ENCODE data around the gene ELMO1.

Gene ELMO1

GRCh38 chr7:37415629-37416028 lies 33.0 kb downstream of the ELMO1 start:
- H3K9me3 ChIP-seq (ENCODE audit: insufficient read depth, low read depth, low read length), result no peaks in the 10 kb centered on the region

GRCh38 chr7:37414352-37414983 lies 34.2 kb downstream of the ELMO1 start:
- H3K4me3 ChIP-seq (ENCODE audit: low read length), result no peak overlapping the region
- no peak overlapping the region for H3K27ac ChIP-seq (ENCODE audit: low read length)
- H3K27me3 ChIP-seq (ENCODE audit: insufficient read depth, low read length), result no peaks in the 10 kb centered on the region
- no peaks in the 10 kb centered on the region for H3K36me3 ChIP-seq (ENCODE audit: insufficient read depth, low read depth, low read length)
- H3K9ac ChIP-seq (ENCODE audit: low read depth, low read length), result no peak overlapping the region
- H3K4me1 ChIP-seq (ENCODE audit: insufficient read depth, low read length), result peaks cover 17% of the 10 kb centered on the region
- H3K9me3 ChIP-seq (ENCODE audit: insufficient read depth, low read depth, low read length), result no peaks in the 10 kb centered on the region

More at GRCh38 chr7:37415629-37416028, 33.0 kb downstream of the ELMO1 start:
- peaks cover 12% of the 10 kb centered on the region for H3K4me1 ChIP-seq (ENCODE audit: insufficient read depth, low read length)
- no peak overlapping the region for H3K9ac ChIP-seq (ENCODE audit: low read depth, low read length)
- H3K27me3 ChIP-seq (ENCODE audit: insufficient read depth, low read length), result no peaks in the 10 kb centered on the region
- no peaks in the 10 kb centered on the region for H3K36me3 ChIP-seq (ENCODE audit: insufficient read depth, low read depth, low read length)
- H3K27ac ChIP-seq (ENCODE audit: low read length), result no peak overlapping the region
- H3K4me3 ChIP-seq (ENCODE audit: low read length), result no peak overlapping the region

GRCh38 chr7:37411444-37412034 lies 37.1 kb downstream of the ELMO1 start:
- Histone ChIP-seq H3K27ac (ENCODE audit: low read length) (no peak overlapping the region), H3K9me3 (ENCODE audit: insufficient read depth, low read depth, low read length) (no peaks in the 10 kb centered on the region), H3K27me3 (ENCODE audit: insufficient read depth, low read length) (no peaks in the 10 kb centered on the region), H3K4me3 (ENCODE audit: low read length) (no peak overlapping the region), H3K9ac (ENCODE audit: low read depth, low read length) (no peak overlapping the region), H3K36me3 (ENCODE audit: insufficient read depth, low read depth, low read length) (no peaks in the 10 kb centered on the region), H3K4me1 (ENCODE audit: insufficient read depth, low read length) (peaks cover 12% of the 10 kb centered on the region)

- H3K36me3 ChIP-seq (ENCODE audit: insufficient read depth, low read depth, low read length), result no peaks in the 10 kb centered on the region
- no peak overlapping the region for H3K27ac ChIP-seq (ENCODE audit: low read length)
- H3K9ac ChIP-seq (ENCODE audit: low read depth, low read length), result no peak overlapping the region
- no peaks in the 10 kb centered on the region for H3K27me3 ChIP-seq (ENCODE audit: insufficient read depth, low read length)
- peaks cover 9% of the 10 kb centered on the region for H3K4me1 ChIP-seq (ENCODE audit: insufficient read depth, low read length)
- no peaks in the 10 kb centered on the region for H3K9me3 ChIP-seq (ENCODE audit: insufficient read depth, low read depth, low read length)
- no peak overlapping the region for H3K4me3 ChIP-seq (ENCODE audit: low read length)
Observed at GRCh38 chr7:37410305-37411229, 38.1 kb downstream of the ELMO1 start.

GRCh38 chr7:37409461-37409860 lies 39.2 kb downstream of the ELMO1 start:
- no peak overlapping the region for H3K27ac ChIP-seq (ENCODE audit: low read length)
- H3K4me1 ChIP-seq (ENCODE audit: insufficient read depth, low read length), result peaks cover 9% of the 10 kb centered on the region
- no peaks in the 10 kb centered on the region for H3K36me3 ChIP-seq (ENCODE audit: insufficient read depth, low read depth, low read length)
- no peak overlapping the region for H3K9ac ChIP-seq (ENCODE audit: low read depth, low read length)
- H3K4me3 ChIP-seq (ENCODE audit: low read length), result no peak overlapping the region
- H3K9me3 ChIP-seq (ENCODE audit: insufficient read depth, low read depth, low read length), result no peaks in the 10 kb centered on the region
- H3K27me3 ChIP-seq (ENCODE audit: insufficient read depth, low read length), result no peaks in the 10 kb centered on the region

- H3K9me3 ChIP-seq (ENCODE audit: insufficient read depth, low read depth, low read length), result no peaks in the 10 kb centered on the region
- no peak overlapping the region for H3K4me3 ChIP-seq (ENCODE audit: low read length)
- H3K27me3 ChIP-seq (ENCODE audit: insufficient read depth, low read length), result no peaks in the 10 kb centered on the region
- no peak overlapping the region for H3K27ac ChIP-seq (ENCODE audit: low read length)
- no peaks in the 10 kb centered on the region for H3K36me3 ChIP-seq (ENCODE audit: insufficient read depth, low read depth, low read length)
- peaks cover 9% of the 10 kb centered on the region for H3K4me1 ChIP-seq (ENCODE audit: insufficient read depth, low read length)
- no peak overlapping the region for H3K9ac ChIP-seq (ENCODE audit: low read depth, low read length)
Observed at GRCh38 chr7:37408291-37409228, 40.1 kb downstream of the ELMO1 start.

GRCh38 chr7:37405603-37406122 lies 43.0 kb downstream of the ELMO1 start:
- no peaks in the 10 kb centered on the region for H3K27me3 ChIP-seq (ENCODE audit: insufficient read depth, low read length)
- peaks cover 6% of the 10 kb centered on the region for H3K4me1 ChIP-seq (ENCODE audit: insufficient read depth, low read length)
- no peak overlapping the region for H3K27ac ChIP-seq (ENCODE audit: low read length)
- H3K4me3 ChIP-seq (ENCODE audit: low read length), result no peak overlapping the region
- no peak overlapping the region for H3K9ac ChIP-seq (ENCODE audit: low read depth, low read length)
- no peaks in the 10 kb centered on the region for H3K36me3 ChIP-seq (ENCODE audit: insufficient read depth, low read depth, low read length)
- H3K9me3 ChIP-seq (ENCODE audit: insufficient read depth, low read depth, low read length), result no peaks in the 10 kb centered on the region

GRCh38 chr7:37405128-37405527 lies 43.5 kb downstream of the ELMO1 start:
- Histone ChIP-seq H3K4me1 (ENCODE audit: insufficient read depth, low read length) (peaks cover 5% of the 10 kb centered on the region), H3K9ac (ENCODE audit: low read depth, low read length) (no peak overlapping the region), H3K4me3 (ENCODE audit: low read length) (no peak overlapping the region), H3K27ac (ENCODE audit: low read length) (no peak overlapping the region), H3K27me3 (ENCODE audit: insufficient read depth, low read length) (no peaks in the 10 kb centered on the region), H3K9me3 (ENCODE audit: insufficient read depth, low read depth, low read length) (no peaks in the 10 kb centered on the region), H3K36me3 (ENCODE audit: insufficient read depth, low read depth, low read length) (no peaks in the 10 kb centered on the region)

GRCh38 chr7:37399876-37400421 lies 48.7 kb downstream of the ELMO1 start:
- Histone ChIP-seq H3K27ac (ENCODE audit: low read length) (no peak overlapping the region), H3K4me3 (ENCODE audit: low read length) (no peak overlapping the region), H3K36me3 (ENCODE audit: insufficient read depth, low read depth, low read length) (no peaks in the 10 kb centered on the region), H3K9me3 (ENCODE audit: insufficient read depth, low read depth, low read length) (no peaks in the 10 kb centered on the region), H3K27me3 (ENCODE audit: insufficient read depth, low read length) (no peaks in the 10 kb centered on the region), H3K9ac (ENCODE audit: low read depth, low read length) (no peak overlapping the region), H3K4me1 (ENCODE audit: insufficient read depth, low read length) (peaks cover 7% of the 10 kb centered on the region; the same call in 1 of the 2 replicates)

GRCh38 chr7:37398403-37398802 lies 50.3 kb downstream of the ELMO1 start:
- no peak overlapping the region for H3K27ac ChIP-seq (ENCODE audit: low read length)
- H3K9me3 ChIP-seq (ENCODE audit: insufficient read depth, low read depth, low read length), result no peaks in the 10 kb centered on the region
- H3K36me3 ChIP-seq (ENCODE audit: insufficient read depth, low read depth, low read length), result no peaks in the 10 kb centered on the region
- no peak overlapping the region for H3K4me3 ChIP-seq (ENCODE audit: low read length)
- H3K27me3 ChIP-seq (ENCODE audit: insufficient read depth, low read length), result no peaks in the 10 kb centered on the region
- H3K4me1 ChIP-seq (ENCODE audit: insufficient read depth, low read length), result peaks cover 7% of the 10 kb centered on the region; the same call in 1 of the 2 replicates
- H3K9ac ChIP-seq (ENCODE audit: low read depth, low read length), result no peak overlapping the region

All from iPS-20b (cell line).